DMS153 treated with DMSO at 0.1 percent for 48 hours (cell line): Measurements from ENCODE around the gene COBLL1.

ENCODE experiments used
- DNase-seq: peaks from one replicate; lab custom pipeline; 2025; ENCODE audit not compliant: unreplicated experiment; lab: John Stamatoyannopoulos, UW

Gene COBLL1

DNA sequence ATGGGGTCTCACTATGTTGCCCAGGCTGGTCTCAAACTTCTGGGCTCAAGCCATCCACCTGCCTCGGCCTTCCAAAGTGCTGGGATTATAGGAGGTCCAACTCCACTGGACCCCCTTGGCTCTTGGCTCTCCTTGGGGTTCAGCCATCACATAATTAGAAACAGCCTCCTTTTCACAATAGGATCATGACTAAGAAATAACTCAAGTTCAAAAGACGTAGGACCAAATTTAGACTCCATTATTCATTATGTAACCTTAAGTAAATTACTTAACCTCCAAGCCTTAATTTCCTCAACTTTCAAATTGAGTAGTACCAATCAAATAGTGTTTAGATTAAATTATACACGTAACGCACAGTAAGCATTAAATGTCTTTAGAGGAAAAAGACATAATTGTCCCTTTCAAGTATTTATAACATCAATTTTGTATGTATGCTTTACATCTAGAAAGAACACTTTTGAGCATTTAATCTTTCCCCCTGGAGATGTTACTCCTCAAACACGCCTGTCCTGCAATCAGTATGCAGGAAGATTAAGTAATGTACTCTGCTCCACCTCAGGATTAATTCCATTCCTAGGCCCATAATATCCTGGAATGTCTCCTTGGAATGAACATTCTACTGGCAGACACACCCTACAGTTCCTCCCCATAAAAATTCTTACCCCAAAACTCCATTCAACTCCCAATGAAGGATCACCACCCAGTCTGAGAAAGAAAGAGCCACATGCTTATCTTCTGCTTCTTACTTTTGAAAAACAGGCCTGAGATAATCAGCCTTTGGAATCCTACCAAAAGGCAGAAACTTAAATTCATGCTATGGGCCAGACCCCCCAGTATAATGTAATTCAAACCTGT lies 49.1 kb downstream of the COBLL1 start:
- no peak for DNase-seq

DNA sequence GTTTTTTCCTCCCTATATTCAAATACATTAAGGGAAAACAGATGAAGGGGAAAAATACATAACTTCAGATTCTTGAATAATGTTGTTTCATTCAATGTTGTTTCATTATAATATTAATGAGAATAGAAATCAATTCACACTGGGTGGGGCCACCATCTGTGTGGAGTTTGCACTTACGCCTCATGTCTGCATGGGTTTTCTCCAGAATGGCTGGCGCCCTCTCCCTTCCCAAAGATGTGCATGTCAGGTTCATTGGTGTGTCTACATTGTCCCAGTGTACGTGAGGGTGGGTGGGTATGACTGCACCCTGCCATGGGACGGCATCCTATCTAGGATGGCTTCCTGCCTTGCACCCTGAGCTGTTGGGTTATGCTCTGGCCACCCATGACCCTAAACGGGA lies 51.7 kb downstream of the COBLL1 start:
- no peak for DNase-seq

DNA sequence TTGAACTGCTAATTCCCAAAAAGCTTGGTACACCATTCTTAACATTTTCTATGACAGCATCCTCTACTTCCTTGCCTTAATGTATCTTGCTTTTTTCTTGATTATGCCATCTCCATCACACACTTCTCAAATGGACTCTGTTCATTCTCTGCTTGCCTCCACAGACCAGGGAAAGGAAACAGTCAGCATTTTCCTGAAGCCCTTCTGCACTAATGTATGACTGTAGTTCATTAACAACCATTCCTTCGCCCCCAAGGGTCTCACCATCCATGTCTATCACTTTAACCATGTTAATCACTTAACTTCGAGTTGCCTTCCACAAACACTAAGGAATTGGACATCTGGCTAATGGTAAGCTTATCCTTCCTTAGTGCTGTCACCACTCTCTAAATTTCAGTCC lies 54.8 kb downstream of the COBLL1 start:
- no peak for DNase-seq

DNA sequence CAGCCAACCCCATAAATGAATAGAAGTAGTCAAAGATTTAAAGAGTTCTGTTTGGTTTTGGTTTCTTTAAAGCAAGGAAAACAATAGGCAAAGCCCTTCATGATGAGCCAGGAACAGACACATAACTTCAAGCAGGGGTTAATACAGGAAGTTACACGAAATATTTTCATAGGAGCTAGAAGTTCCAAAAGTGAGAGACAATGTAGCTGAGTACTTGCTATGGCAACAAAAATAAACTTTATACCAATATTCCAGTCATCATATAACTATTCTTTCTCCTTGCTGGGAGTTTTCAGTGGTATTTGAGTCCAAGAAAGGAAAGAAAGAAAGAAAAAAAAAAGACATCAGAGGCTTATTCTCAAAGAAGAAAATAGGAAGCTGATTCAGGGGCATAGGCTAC lies 56.2 kb downstream of the COBLL1 start:
- DNase-seq, result no peak

DNA sequence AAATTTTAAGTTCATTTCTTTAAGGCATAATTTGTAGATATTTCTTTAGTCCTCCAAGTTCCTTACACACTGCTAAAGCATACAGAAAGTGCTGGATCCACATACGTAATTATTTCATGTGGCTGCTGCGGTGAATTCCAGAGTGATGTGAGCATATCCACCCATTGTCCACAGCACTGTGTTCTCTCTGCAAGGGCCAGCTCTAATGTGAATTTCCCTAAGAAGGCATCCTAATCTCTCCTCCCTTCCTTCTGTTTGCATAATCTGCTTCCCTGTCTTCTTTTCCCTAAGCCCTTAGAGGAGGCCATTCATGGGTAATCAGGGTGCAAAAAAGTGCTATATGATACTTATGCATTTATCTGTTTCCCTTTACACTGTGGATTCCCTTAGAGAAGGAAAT lies 57.2 kb downstream of the COBLL1 start:
- DNase-seq, result no peak

DNA sequence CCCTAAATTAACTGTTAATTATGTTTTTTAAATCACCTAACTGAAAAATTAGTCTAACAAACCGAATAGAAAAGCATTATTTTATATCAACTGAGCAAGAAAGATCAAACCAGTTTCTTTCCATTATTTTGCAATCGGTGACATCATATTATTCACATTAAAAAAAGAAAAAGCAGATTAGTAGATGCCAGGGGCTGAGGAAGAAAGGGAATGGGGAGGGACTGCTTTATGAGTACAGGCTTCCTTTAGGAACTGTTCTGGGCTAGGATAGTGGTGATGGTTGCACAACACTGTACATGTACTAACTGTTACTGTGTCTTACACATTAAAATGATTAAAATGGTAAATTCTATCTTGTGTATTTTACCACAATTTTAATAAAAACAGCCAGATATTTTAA lies 59.3 kb downstream of the COBLL1 start:
- no peak for DNase-seq

DNA sequence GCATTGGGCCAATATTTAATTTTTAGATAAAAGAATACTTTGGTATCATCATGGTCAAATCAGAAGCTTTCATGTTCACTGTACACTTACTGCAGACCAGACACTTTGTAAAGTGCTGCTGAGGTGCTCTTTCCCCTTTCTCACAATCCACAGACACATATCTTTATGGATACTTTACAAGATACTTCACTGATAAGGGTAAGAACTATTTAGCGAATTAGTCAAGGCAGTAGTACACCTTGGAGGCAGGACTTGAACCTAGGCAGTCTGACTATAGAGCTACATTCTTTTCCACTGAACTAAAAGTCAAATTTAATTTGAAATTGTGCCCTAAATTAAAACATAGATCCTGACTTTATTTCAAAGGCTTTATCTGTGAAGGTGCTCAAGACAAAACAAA lies 60.2 kb downstream of the COBLL1 start:
- no peak for DNase-seq

DNA sequence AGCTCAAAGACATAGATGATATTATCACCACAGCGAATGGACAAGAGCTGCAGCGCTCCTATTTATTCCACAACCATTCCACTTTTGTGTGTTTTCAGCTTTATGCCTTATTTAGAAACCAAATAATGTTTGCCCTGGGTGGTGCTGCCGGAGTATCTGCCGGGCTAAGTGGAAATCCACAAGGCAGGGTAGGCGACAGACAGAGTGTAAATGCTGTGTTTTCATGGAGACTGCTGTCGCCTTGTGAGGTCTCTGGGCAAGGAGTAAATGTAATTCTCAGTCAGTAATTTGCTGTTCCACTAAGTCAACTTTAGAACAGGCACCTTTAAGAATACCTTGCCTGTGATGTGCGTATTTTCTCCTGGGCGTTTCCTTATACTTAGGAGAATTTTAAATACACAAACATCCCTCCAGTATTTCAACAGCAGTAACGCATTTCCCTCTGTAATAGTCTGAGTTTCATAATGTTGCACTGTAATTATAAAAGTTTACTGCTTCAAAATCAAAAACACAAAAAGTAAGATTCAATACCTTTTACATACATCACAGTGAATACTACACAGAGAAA lies 60.9 kb downstream of the COBLL1 start:
- no peak for DNase-seq

DNA sequence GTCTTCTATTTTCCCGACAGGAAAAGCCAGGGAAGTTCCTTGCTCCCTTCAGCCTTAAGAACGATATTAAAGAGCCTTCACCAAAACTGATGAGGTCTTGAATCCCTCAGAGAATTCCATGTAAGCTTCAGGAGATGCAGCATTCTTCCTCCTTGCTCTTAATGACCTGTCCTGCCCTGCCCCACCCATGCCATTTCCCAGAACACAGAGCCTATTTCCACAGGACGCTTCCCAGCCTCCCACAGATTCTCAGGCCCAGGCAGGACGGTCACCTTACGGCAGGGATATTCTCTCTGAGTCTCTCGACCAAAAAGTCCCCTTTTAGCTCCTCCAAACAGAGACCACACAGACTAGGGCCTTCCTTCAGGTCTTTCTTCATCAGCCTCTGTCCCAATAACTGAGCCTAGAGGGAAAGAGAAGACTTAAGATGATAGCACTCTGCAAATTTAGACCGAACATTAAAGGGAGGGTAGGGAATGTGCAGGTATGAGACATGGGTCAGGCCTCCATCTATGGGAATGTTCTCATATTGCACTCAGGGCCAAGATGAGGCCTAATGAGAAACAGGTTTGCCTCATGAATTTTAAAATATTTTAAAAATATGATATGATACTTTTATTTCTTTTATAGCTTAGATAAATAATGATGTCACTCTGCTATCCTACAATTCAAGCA lies 62.1 kb downstream of the COBLL1 start:
- no peak for DNase-seq

DNA sequence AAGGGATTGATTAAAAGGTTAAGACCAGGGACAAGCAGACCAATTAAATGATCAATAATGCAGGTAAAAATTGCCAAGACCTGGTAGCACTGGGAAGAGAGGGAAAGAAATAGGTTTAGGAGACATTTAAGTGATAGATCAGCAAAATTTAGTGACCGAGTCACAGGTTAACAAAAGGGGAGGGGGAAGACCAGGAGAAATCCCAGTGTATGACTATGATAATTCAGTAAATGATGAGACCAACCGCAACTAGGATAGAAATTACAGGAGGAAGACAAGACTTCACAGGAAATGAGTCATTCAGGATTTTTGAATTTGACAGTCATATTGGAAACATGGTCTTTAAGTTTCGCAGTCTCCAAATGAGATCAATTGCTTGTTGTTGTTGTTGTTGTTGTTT lies 62.9 kb downstream of the COBLL1 start:
- no peak for DNase-seq

DNA sequence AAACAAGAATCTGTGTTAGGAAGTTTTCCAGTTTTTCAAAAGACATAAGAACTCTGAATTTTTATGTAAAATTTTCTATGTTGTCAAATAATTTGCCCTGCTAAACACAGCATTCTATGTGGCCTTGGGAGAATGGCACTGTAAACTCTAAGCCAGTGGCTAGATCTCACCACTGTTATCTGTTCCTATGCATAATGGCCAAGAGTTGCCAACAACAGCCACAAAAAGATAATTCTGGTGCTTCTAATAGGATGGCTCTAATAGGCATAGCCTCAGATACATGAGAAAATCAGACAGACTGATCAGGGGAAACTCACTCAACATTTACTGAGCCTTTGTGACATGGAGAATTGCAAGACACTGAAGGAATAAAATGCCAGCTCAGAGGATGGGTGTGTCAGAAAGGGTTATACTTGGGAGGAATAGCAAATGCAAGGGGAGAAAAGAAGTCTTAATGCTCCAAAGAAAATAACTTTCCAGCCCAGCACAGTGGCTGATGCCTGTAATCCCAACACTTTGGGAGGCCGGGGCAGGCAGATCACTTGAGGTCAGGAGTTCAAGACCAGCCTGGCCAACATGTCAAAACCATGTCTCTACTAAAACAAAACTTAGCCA lies 63.7 kb downstream of the COBLL1 start:
- DNase-seq, result no peak

DNA sequence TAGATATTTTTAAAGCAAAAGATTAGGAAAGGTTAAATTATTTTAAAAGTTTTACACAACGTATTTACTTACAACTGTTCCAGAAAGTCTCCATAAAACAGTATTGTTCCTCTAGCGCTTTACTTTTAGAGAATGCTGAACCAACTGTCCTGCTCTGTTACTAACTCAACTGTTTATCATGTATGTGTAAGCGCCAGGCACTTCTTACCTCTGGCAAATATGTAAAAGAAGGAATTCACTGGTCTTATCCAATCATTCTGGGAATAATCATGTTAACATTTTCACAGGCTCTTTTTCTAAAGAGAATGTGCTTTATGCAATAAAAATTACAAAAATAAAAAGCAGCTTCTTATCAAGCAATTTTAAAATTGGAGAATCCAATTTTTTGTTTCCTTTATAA lies 68.0 kb downstream of the COBLL1 start:
- DNase-seq, result no peak

DNA sequence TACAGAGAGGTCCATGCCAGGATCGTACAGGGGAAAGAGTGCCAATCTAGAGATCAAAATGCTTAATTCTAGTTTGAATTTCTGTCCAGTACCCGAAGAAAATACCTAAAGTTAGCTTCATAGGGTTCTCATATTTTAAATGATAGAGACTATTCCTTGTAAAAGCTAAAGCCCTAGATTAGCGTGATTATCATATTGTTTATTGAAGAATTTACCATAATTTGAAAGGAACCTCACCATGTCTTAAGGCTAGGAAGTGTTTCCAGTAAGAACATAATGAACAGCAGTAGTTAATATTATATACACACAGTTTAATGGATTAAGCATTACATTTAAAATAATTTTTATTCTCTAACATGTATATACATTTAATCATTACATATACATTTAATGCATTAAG lies 68.5 kb downstream of the COBLL1 start:
- DNase-seq, result no peak

DNA sequence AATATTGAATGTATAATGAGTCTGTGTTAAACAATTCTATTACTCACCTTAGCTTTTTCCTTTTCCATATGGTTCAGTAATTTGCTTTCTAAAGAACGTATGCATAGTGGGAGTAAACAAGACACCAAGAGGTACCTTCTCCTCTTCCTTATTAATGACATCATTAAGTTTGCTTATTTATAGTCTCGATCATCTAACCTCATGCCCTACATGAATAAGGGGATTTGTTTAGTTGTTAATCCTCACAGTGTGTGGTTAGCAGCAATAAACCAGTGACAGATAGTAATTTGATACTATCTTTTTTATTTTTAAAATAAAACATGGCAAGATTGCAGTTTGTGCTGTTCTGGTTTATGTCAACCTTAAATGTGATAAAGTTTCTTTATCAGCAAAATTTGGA lies 69.7 kb downstream of the COBLL1 start:
- no peak for DNase-seq

DNA sequence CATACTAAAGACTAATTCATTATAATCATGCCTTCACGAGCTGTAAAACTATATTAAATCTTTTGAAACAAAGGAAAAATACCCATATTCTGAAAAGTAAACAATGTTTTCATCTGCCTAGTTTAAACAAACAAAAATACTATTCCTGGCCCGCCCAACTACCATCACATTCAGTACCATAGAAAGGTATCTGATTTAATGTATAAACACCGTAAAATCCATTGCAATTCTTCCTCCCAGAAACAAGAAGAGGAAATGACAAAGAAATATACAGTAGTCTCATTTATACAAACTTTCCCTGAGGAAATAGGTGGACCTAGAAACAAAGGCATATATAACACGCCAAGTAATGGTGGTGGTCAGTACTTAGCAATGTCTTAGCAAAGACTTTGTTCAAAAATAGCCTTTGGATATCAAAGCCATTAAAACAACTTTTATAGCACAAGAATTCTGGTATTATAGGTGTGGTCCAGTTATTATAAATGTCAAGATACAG lies 71.2 kb downstream of the COBLL1 start:
- no peak for DNase-seq

DNA sequence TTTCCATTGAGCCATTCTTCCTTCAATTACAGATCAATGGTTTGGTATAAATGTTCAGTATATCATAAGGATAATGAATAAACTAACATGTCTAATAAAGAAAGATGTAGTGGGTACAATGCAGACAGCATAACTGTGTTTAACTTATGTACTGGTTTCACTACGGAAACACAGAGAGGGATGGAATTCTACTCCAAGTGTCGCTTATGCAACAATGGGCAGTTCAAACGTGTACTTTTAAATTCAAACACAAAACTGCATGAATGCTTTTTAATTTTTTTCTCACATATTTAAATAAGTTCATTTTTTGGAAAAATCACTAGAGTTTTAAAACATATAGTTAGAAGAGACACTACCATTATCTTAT lies 74.7 kb downstream of the COBLL1 start:
- DNase-seq, result no peak

DNA sequence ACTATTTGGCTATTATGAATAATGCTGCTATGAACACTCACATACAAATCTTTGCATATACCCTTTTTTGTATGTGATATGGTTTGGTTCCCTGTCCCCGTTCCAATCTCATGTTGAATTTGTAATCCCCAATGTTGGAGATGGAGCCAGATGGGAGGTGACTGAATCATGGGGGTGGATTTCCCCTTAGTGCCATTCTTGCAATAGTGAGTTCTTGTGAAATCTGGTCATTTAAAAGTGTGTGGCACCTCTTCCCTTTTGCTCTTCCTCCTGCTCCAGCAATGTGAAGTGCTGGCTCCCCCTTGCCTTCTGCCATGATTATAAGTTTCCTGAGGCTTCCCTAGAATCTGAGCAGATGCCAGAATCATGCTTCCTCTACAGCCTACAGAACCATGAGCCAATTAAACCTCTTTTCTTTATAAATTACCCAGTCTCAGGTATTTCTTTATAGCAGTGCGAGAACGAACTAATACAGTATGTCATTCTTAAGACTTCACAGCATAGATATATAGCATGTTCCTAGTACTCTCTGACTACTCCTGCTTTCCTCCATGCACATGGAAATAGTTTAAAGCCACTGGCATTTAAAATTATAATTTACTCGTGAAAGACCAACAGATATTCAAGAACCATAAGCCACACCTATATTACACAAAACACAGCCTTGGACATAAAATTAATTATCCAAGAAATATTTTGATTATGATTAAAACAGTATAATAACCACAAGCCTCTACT lies 75.2 kb downstream of the COBLL1 start:
- no peak for DNase-seq

DNA sequence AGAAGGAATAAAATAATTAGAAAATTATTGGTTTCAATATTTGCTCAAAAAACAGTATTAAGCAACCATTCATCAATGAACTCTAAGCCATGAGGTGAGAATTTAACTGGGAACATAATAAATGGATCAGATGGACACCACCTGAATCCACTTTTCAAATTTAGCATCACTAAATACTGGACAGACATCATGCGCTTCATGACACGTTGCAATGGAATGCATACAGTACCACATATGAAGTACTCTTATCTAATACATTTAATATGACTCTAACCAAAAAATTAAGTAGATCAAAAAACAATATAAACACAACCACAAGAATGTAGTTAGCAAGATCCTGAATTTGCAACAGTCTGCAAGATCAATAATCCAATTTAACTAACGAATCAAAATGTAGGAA lies 76.6 kb downstream of the COBLL1 start:
- no peak for DNase-seq

DNA sequence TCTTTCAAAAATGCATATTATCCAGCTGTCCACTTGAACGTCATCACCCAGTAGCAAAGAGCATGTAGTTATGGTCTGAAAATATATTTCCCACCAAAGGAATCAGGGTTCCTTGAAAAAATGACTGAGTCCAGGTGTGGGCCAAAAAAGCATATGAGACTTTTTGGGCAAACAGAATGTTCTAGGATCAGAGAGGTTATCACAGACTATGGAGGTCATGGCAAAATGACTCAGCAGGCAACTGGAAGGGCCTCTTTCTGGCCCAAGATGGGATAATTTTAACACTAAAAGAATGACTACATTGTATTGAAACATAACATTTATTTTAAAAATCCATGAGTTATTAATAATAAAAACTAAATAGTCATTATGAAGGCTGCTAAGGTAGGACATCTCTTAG lies 77.1 kb downstream of the COBLL1 start:
- no peak for DNase-seq

DNA sequence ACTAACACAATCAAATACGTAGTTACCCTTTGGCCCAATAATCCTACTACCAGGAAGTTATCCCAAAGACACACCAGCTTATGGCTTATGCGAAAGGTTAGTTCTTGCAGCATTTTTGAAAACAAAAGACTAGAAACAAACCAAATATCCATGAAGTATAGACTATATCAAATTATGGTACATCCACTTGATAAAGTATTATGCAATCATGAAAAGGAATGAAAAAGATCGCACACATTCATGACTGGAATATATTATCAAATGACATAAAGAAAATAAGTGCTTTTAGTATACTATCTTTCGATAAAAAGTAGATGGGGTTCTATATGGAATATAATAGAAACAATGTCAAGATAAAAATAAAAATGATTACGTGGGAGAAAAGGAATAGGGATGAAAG lies 78.2 kb downstream of the COBLL1 start:
- DNase-seq, result no peak
